Frontal cortex (tissue), 4 donors: Measurements from ENCODE around the gene NDUFA7. TPM values are rescaled to one million over a fixed set of nuclear protein-coding genes. Genes with fewer than 3 reads are reported as not detected.
"Not testable (repeated sequence)": the region's sequence is repeated elsewhere in the genome, so short reads cannot be mapped to it uniquely, and the experiment has no call there.

ENCODE experiments used
- DNase-seq, 2 donors: peaks; one replicate each; pipeline ENCODE4 v3.0.0; 2012; ENCODE audit warnings: low spot score in 2 of 2
- FAIRE-seq: peaks from 2 replicates; lab custom pipeline; 2012; peaks lifted over from hg19 to GRCh38; lab: Jason Lieb, UNC
- total RNA-seq: library from RNA; depleted of rRNA; stranded (reverse); fragments of >200 nt; gene quantifications from one replicate; pipeline ENCODE4 v1.2.3, GENCODE V29; 2014
- donor health status: control.
- donor health status: control.
- donor health status: control.

The NDUFA7 gene
- total RNA-seq, 1 donor from 2014 or later = 7.3 TPM

DNA sequence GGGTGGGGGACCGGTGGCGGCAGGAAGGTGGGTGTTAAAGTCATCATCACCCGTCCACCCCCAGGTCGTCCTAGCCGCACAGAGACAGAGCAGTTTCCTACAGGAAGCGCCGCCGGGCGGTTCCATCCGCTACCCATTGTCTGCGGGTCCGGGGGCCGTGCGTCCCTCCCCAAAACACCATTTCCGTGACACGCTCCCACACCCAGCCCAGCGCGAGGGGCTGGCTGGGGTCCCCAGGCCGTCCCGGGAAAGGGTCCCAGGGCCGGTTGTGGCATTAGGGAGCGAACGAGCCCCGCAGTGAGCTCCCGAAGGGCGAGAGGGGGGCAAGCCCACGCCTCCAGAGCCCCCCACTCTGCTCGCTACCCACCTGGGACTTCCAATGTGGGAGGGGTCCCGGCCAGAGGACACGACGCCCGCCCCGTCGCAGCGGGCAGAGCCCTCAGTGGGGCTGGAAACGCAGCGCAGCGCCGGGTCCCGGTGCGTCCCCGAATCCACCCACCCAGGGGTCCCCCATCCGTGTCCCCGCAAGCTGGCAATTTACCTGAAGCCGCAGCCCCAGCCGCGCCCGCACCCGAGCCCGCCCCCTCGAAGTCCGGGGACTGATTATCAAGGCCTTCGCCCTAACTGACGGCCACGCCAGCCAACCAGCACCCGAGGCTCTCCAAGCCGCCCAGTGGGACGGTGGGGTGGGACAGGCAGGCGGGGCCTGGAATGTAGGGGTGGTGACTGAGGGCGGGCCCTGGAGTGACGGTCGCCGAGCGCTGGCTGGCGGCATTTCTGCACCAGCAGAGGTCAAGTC is 21.7 kb upstream of the NDUFA7 start, which contains the start of gene KANK3:
TSS of gene KANK3 (minus strand) at position 579 of the 799 bp plus-strand sequence. CDS start 5,434 bp downstream, outside the sequence.
- no peak for FAIRE-seq
- peak; percentile 91 to 95 for DNase-seq

GRCh38 chr19:8342316-8342683 is 21.1 kb upstream of the NDUFA7 start:
- no peak for FAIRE-seq
- DNase-seq = no peak

GRCh38 chr19:8341504-8341903 is 20.3 kb upstream of the NDUFA7 start:
- FAIRE-seq = not testable (repeated sequence)

DNA sequence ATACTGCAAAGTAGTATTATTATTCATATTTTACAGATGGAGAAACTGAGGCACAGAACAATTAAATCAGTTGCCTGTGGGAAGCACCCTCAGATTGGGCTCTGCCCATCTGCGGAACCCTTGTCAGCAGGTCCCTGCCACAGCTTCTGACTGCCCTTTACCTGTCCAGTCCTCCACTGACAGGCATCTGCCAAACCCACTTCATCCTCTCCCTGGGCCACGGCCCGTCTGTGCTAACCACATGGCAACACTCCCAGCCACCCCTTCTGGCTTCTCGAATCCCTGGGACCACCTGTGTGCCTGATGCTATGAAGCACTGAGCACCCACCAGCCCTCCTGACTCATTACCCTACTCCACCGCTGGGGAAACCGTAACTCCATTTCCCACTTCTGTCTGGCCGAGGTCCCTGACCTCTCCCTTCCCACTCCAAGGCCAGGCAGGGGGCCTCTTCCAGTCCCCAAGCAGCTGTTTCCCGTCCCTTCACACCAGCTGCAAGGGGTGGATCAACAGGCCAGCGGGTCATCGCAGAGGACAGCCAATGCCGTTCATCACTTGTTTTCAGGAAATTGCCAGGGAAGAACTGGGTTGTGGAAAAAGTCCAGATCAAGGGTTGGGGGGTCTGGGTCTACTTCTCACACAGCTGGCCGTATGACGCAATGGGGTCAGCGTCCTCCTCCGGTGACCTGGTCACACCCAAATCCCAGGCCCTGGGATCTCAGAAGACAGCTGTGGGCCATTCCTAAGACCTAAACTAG is 19.3 kb upstream of the NDUFA7 start:
- FAIRE-seq (no peak), DNase-seq (no peak)

More at GRCh38 chr19:8341504-8341903, 20.3 kb upstream of the NDUFA7 start:
- DNase-seq = not testable (repeated sequence)

GRCh38 chr19:8338835-8339234 is 17.7 kb upstream of the NDUFA7 start:
- no peak for FAIRE-seq

DNA sequence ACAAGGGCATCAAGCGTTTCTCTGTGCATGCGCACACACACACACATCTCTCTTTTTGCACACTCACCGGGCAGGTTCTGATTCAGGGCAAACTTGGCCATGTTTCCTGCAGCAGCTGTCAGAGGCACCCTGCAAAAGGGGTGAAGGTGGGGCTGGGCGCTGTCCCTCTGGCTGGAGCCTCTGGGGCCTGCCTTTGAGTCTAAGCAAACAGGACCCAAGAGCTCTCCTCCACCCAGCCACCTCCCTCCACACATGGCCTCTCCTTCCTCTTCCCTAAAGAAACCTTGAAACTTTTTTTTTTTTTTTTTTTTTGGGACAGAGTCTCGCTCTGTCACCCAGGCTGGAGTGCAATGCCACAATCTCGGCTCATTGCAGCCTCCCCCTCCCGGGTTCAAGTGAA is 16.6 kb upstream of the NDUFA7 start:
- FAIRE-seq (no peak), DNase-seq (no peak)

More at GRCh38 chr19:8338835-8339234, 17.7 kb upstream of the NDUFA7 start:
- DNase-seq = no peak

GRCh38 chr19:8336660-8337059 is 15.5 kb upstream of the NDUFA7 start:
- FAIRE-seq (no peak), DNase-seq (no peak)

DNA sequence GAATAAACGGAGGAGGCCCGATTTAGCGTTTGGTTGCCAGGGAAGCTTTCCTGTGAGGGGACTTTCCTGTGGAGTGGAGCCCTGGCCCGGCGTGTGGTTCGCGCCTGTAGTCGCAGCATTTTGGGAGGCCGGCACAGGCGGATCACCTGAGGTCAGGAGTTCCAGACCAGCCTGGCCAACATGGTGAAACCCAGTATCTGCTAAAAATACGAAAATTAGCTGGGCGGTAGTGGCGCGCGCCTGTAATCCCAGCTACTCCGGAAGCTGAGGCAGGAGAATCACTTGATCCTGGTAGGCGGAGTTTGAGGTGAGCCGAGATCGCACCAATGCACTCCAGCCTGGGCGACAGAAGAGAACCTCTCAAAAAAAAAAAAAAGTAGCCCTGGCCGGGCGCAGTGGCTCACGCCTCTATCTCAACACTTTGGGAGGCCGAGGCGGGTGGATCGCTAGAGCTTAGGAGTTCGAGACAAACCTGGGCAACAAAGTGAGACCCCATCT is 14.9 kb upstream of the NDUFA7 start:
- DNase-seq = no peak
- FAIRE-seq = no peak

- no peak for FAIRE-seq
- no peak for DNase-seq
Observed at GRCh38 chr19:8335343-8336071, 14.3 kb upstream of the NDUFA7 start.

DNA sequence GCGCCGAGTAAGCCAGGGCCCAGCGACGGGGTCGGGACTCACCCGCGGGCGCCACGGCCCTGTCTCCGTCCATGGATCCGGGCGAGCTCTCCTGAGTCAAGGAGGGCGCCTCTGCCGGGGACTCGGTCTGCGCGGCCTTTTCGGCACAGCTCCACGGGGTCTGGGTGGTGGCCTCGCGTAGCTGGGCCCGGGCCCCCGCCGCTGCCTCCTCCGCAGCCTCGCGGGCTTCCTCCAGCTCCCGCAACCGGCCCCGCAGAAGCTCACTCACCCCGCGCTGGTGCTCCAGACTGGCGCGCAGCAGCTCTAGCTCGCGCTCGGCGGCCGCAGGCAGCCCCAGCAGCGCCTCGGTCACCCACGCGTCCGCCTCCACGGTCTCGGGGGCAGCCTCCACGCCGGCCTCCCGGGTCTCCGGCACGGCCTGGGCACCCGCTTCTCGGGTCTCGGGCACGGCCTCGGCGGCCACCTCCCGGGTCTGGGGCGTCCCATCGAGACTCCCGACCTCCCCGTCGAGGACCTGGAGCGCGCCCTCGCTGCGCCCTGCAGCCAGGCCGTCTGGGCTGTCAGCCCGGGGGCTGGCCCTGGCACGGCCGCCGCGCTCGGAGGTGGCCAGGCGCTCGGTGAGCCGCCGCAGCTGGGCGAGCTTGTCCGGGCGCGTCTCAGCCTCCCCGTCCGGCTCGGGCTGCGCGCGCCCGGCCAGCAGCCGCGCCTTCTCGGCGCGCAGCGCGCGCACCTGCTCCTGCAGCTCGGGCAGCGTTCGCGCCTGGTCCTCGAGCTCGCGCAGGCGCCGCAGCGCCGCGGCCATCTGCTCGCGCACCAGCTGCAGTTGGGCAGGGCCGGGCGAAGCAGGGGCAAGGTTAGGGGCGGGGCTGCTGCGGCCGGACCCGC is 13.5 kb upstream of the NDUFA7 start:
- DNase-seq = peak in 1 of 2 donors; percentile 61
- no peak for FAIRE-seq

DNA sequence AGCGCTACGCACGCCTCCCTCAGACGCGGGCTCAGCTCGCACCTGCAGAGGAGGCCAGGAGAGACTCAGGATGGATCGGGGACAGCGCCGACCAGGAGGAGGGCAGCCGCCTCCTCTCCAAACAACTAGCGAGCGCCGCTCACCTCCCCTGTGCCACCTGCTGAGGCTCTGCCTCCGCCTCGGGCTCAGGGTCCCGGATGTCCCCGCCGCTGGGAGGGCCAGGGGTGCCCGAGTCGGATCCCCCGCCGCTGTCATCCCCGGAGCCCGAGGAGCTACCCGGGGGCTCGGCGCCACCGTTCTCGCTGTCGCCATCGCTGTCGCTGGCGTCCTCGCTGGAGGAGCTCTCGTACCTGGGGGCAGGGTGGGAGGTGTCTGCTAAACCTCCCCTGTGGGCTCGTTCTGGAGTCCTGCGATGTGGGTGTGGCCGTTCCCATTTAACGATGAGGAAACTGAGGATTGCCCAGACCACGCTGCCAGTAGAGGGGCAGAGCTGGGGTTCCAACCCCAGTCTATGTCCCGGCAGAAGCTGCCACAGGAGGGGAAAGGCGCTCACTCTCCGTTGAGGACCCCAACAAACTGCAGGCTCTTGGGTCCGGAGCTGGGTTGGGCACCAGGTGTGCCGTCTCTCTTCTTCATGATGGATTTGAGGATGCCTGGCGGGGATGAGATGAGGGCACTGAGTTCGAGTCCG is 12.7 kb upstream of the NDUFA7 start:
- DNase-seq = no peak

GRCh38 chr19:8332976-8333766 is 12.0 kb upstream of the NDUFA7 start:
- FAIRE-seq (no peak), DNase-seq (no peak)

More for the DNA sequence above, 12.7 kb upstream of the NDUFA7 start:
- no peak for FAIRE-seq

GRCh38 chr19:8331263-8331845 is 10.2 kb upstream of the NDUFA7 start:
- FAIRE-seq (no peak), DNase-seq (no peak)

DNA sequence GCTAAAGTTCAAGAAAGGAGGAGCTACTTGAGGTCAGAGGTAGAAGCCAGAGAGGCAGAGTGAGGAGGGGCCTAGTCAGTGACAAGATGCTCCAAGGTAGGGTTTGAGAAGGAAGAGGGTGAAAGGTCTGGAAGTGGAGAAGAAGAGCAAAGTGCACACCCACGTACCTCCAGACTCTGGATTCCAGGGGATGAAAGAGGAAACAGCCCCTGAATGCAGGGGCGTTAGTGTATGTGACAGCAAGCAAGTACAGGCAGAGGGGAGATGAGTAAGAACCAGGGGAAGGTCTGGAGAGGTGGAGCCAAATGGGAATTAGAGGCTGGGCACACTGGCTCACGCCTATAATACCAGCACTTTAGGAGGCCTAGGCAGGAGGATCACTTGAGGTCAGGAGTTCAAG is 8.8 kb upstream of the NDUFA7 start:
- FAIRE-seq (no peak), DNase-seq (no peak)

- FAIRE-seq (no peak), DNase-seq (no peak)
Observed at GRCh38 chr19:8325454-8325853, 4.3 kb upstream of the NDUFA7 start.

GRCh38 chr19:8324186-8325050 is 3.2 kb upstream of the NDUFA7 start:
- FAIRE-seq = no peak
- DNase-seq = no peak

DNA sequence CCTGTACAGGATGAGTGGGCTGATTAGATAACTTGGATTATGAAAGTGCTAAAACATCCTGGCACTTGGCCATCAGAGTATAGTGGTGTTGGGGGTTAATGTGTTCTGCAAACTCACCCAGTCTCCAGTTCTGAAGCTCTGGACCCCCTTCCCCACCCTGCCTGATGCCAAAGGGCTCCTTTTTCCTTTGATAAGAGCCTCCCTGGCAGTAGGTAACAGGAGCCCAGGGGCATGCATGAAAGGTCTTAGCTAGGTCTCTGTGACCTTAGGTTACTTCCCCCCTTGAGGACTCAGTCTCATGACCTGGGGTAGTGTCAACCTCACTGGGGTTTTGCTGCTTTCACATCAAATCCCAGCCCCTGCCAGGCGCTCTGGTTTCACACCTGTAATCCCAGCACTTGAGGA is 2.6 kb upstream of the NDUFA7 start:
- no peak for FAIRE-seq

More for the DNA sequence above, 2.6 kb upstream of the NDUFA7 start:
- DNase-seq = no peak
